Mucosa of gallbladder (tissue), 1 donor: ENCODE measurements around the gene PWP1. TPM values are rescaled to one million over a fixed set of nuclear protein-coding genes. Genes with fewer than 3 reads are reported as not detected.

Experiments used
- DNase-seq: peaks from one replicate; pipeline ENCODE4 v3.0.0-alpha.2; 2020; ENCODE audit warnings: low spot score
- total RNA-seq: library from RNA; stranded (reverse); gene quantifications from one replicate; pipeline ENCODE4 v1.2.1, GENCODE V29; 2021
- donor health status: DM: no; HTN: no; CAD: no.

PWP1 gene
- 22.7 TPM for total RNA-seq

- DNase-seq = peak; percentile 97
Measured at GRCh38 chr12:107685360-107686248, at the start of gene PWP1. Gene PWP1 (plus strand): TSS chr12:107685799. CDS start chr12:107685900, 101 bp downstream.

GRCh38 chr12:107641154-107641553 lies 44.4 kb upstream of the PWP1 start:
- DNase-seq = no peak

- DNase-seq = no peak
Measured at GRCh38 chr12:107642240-107642639, 43.4 kb upstream of the PWP1 start.

- DNase-seq = no peak
Measured at GRCh38 chr12:107645630-107646333, 39.8 kb upstream of the PWP1 start.

- no peak for DNase-seq
Measured at GRCh38 chr12:107646436-107646835, 39.2 kb upstream of the PWP1 start.

GRCh38 chr12:107649661-107650061 lies 35.9 kb upstream of the PWP1 start:
- no peak for DNase-seq

GRCh38 chr12:107650977-107651376 lies 34.6 kb upstream of the PWP1 start:
- DNase-seq = no peak

GRCh38 chr12:107651571-107652449 lies 33.8 kb upstream of the PWP1 start:
- no peak for DNase-seq

- DNase-seq = no peak
Measured at GRCh38 chr12:107653519-107653918, 32.1 kb upstream of the PWP1 start.

- DNase-seq = no peak
Measured at GRCh38 chr12:107654873-107655272, 30.7 kb upstream of the PWP1 start.

- no peak for DNase-seq
Measured at GRCh38 chr12:107655281-107656065, 30.1 kb upstream of the PWP1 start.

GRCh38 chr12:107656302-107656701 lies 29.3 kb upstream of the PWP1 start:
- DNase-seq = no peak

- DNase-seq = no peak
Measured at GRCh38 chr12:107657133-107657532, 28.5 kb upstream of the PWP1 start.

GRCh38 chr12:107657621-107658020 lies 28.0 kb upstream of the PWP1 start:
- no peak for DNase-seq

- no peak for DNase-seq
Measured at GRCh38 chr12:107660235-107660634, 25.4 kb upstream of the PWP1 start.

GRCh38 chr12:107660861-107661415 lies 24.7 kb upstream of the PWP1 start:
- DNase-seq = no peak

- no peak for DNase-seq
Measured at GRCh38 chr12:107661830-107662229, 23.8 kb upstream of the PWP1 start.

GRCh38 chr12:107662484-107662883 lies 23.1 kb upstream of the PWP1 start:
- DNase-seq = no peak

GRCh38 chr12:107663277-107663676 lies 22.3 kb upstream of the PWP1 start:
- DNase-seq = no peak

- DNase-seq = no peak
Measured at GRCh38 chr12:107666009-107666408, 19.6 kb upstream of the PWP1 start.

GRCh38 chr12:107667464-107667863 lies 18.1 kb upstream of the PWP1 start:
- no peak for DNase-seq
